Peyer's patch (tissue), 4 donors: ENCODE data around the gene SRRM2. TPM values are rescaled to one million over a fixed set of nuclear protein-coding genes. Genes with fewer than 3 reads are reported as not detected.

Experiments
- DNase-seq, 3 donors: peaks; one replicate each; pipeline ENCODE4 v3.0.0-alpha.2; 2017 to 2019
- H3K27ac ChIP-seq, 4 donors: fragments of 200-600 bp; sonication (generic); one replicate each; pipeline ENCODE4 v1.5.1; 2016 to 2019
- H3K27me3 ChIP-seq, 2 donors: fragments of 200-600 bp; sonication (generic); one replicate each; pipeline ENCODE4 v1.5.1; 2019
- H3K36me3 ChIP-seq, 3 donors: fragments of 200-600 bp; sonication (generic); one replicate each; pipeline ENCODE4 v1.5.1; 2016 to 2019
- H3K4me1 ChIP-seq, 4 donors: fragments of 200-600 bp; sonication (generic); one replicate each; pipeline ENCODE4 v1.5.1; 2016 to 2019
- H3K4me3 ChIP-seq, 4 donors: fragments of 200-600 bp; sonication (generic); 1 replicate in 3 of 4; 2 replicates in 1 of 4; pipeline ENCODE4 v1.5.1; 2016 to 2019; ENCODE audit warnings: mild to moderate bottlenecking in 1 of 4
- H3K9me3 ChIP-seq, 4 donors: fragments of 200-600 bp; sonication (generic); one replicate each; pipeline ENCODE4 v1.5.1; 2016 to 2019; ENCODE audit warnings: mild to moderate bottlenecking in 1 of 4
- CTCF ChIP-seq, 6 experiments: fragments of 450-650 bp in 4 of 6; fragments of 200-600 bp in 2 of 6; sonication (generic) in 1 of 6; IDR thresholded peaks; one replicate each; pipeline ENCODE4 v1.5.1; 2017 to 2019; ENCODE audit warnings: antibody characterized with exemption in 6 of 6, mild to moderate bottlenecking in 3 of 6, moderate library complexity in 1 of 6
- POLR2A ChIP-seq, 2 donors: fragments of 450-650 bp; IDR thresholded peaks; one replicate each; pipeline ENCODE4 v1.5.1; 2017; ENCODE audit warnings: antibody characterized with exemption in 2 of 2, mild to moderate bottlenecking in 2 of 2, moderate library complexity in 2 of 2
- total RNA-seq, 4 donors: library from RNA; depleted of rRNA; stranded (reverse); fragments of >200 nt; gene quantifications; one replicate each; pipeline ENCODE4 v1.1.0, GENCODE V29; 2016

The SRRM2 gene
- total RNA-seq, 4 donors from 2014 or later, result 683 to 3,742 (median 1,673) TPM

DNA sequence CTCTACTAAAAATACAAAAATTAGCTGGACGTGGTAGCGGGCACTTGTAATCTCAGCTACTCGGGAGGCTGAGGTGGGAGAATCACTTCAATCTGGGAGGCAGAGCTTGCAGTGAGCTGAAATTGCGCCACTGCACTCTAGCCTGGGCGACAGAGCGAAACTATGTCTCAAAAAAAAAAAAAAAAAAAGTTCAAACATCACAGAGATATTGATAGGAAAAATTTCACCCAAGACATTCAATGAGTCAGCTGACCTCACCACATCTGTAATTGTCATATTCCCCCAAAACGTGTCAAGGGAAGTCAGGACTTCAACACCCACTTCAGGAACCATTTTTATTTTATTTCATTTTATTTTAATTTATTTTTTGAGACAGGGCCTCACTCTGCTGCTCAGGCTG, 24.4 kb upstream of the SRRM2 start:
- Histone ChIP-seq H3K4me1 (no peaks in the 10 kb centered on the region), H3K9me3 (no peaks in the 10 kb centered on the region), H3K27ac (no peak overlapping the region), H3K27me3 (no peaks in the 10 kb centered on the region), H3K4me3 (no peak overlapping the region), H3K36me3 (no peaks in the 10 kb centered on the region)
- DNase-seq, result no peak
- TF ChIP-seq POLR2A (IDR thresholded peaks at IDR 0.05) (no peak), CTCF (IDR thresholded peaks at IDR 0.05) (no peak)

- no peak for DNase-seq
- Histone ChIP-seq H3K27me3 (no peaks in the 10 kb centered on the region), H3K9me3 (no peaks in the 10 kb centered on the region), H3K27ac (no peak overlapping the region), H3K36me3 (no peaks in the 10 kb centered on the region), H3K4me3 (no peak overlapping the region), H3K4me1 (no peaks in the 10 kb centered on the region)
- TF ChIP-seq CTCF (IDR thresholded peaks at IDR 0.05), result no peak
- no peak for TF ChIP-seq POLR2A (IDR thresholded peaks at IDR 0.05)
These were observed 17.5 kb upstream of the SRRM2 start for GRCh38 chr16:2734844-2735515.

GRCh38 chr16:2736476-2737237, 15.8 kb upstream of the SRRM2 start:
- Histone ChIP-seq H3K4me1 (no peaks in the 10 kb centered on the region), H3K27ac (no peak overlapping the region), H3K4me3 (no peak overlapping the region), H3K27me3 (no peaks in the 10 kb centered on the region), H3K9me3 (no peaks in the 10 kb centered on the region), H3K36me3 (no peaks in the 10 kb centered on the region)
- TF ChIP-seq CTCF (IDR thresholded peaks at IDR 0.05), result no peak
- TF ChIP-seq POLR2A (IDR thresholded peaks at IDR 0.05), result no peak
- DNase-seq, result no peak

GRCh38 chr16:2737238-2737605, 15.2 kb upstream of the SRRM2 start:
- no peaks in the 10 kb centered on the region for H3K27me3 ChIP-seq
- H3K27ac ChIP-seq, result no peak overlapping the region
- no peak for DNase-seq
- no peaks in the 10 kb centered on the region for H3K36me3 ChIP-seq
- H3K4me1 ChIP-seq, result no peaks in the 10 kb centered on the region
- TF ChIP-seq CTCF (IDR thresholded peaks at IDR 0.05), result no peak
- TF ChIP-seq POLR2A (IDR thresholded peaks at IDR 0.05), result no peak
- H3K9me3 ChIP-seq, result no peaks in the 10 kb centered on the region
- H3K4me3 ChIP-seq, result no peak overlapping the region

GRCh38 chr16:2737895-2738418, 14.5 kb upstream of the SRRM2 start:
- H3K27me3 ChIP-seq, result no peaks in the 10 kb centered on the region
- H3K4me1 ChIP-seq, result no peaks in the 10 kb centered on the region
- H3K4me3 ChIP-seq, result no peak overlapping the region
- H3K27ac ChIP-seq, result no peak overlapping the region
- no peaks in the 10 kb centered on the region for H3K9me3 ChIP-seq
- H3K36me3 ChIP-seq, result no peaks in the 10 kb centered on the region
- no peak for DNase-seq
- no peak for TF ChIP-seq CTCF (IDR thresholded peaks at IDR 0.05)
